HepG2 (cell line): ENCODE data around the gene CYP2S1. TPM values are rescaled to one million over a fixed set of nuclear protein-coding genes. Genes with fewer than 3 reads are reported as not detected.
A peak's percentile ranks its signal among the peaks of the same experiment; 100 is the strongest.

Experiments
- ATAC-seq: fragments of 200-7000 bp; cut with Tn5 transposase; 3 replicates; pipeline ENCODE4 v1.9.1; 2020; ENCODE audit warnings: mild to moderate bottlenecking, moderate library complexity
- BruUV-seq: library from RNA; stranded (reverse); fragments of 400-500 nt; replicated peaks from 2 replicates; lab custom pipeline; 2021; lab: Mats Ljungman, UMichigan
- CTCF ChIA-PET: fragments of 300-600 bp; formaldehyde crosslinking; extraction: SDS; loops from one replicate; lab custom pipeline; 2021; ENCODE audit warnings: low total read pairs, inconsistent platforms, low intra/inter-chr PET ratio; lab: Yijun Ruan, JAX
- POLR2A ChIA-PET: fragments of 350-600 bp; sonication (Branson Sonifier 250); formaldehyde crosslinking; loops from one replicate; lab custom pipeline; 2020; ENCODE audit warnings: antibody characterized with exemption, inconsistent platforms; lab: Yijun Ruan, JAX
- DNase-seq: peaks from one replicate; pipeline ENCODE4 v3.0.0-alpha.2; 2015; ENCODE audit warnings: low spot score
- FAIRE-seq: peaks from 3 replicates; lab custom pipeline; 2011; peaks lifted over from hg19 to GRCh38; lab: Jason Lieb, UNC
- H2AFZ ChIP-seq: one replicate; pipeline ENCODE4 v1.6.1; 2011; ENCODE audit warnings: low read length, inconsistent platforms
- H3K27ac ChIP-seq: fragments of 300-600 bp; 3 replicates; pipeline ENCODE4 v1.8.0; 2011; ENCODE audit warnings: mixed run types, mild to moderate bottlenecking, mixed read lengths, low read length, inconsistent platforms; ENCODE audit not compliant: insufficient read depth; ENCODE audit errors: extremely low read length
- H3K27me3 ChIP-seq, 2 experiments: fragments of 200-600 bp in 1 of 2; 2 replicates in 1 of 2; 3 replicates in 1 of 2; pipeline versions ENCODE4 v1.6.0 to v1.8.0; 2011; ENCODE audit warnings: low read length in 2 of 2, mild to moderate bottlenecking in 2 of 2, moderate library complexity in 2 of 2, inconsistent platforms in 1 of 2; ENCODE audit not compliant: insufficient read depth in 2 of 2, control insufficient read depth in 1 of 2
- H3K36me3 ChIP-seq, 2 experiments: fragments of 200-600 bp in 1 of 2; replicated peaks in 1 of 2; 2 replicates in 1 of 2; 3 replicates in 1 of 2; pipeline versions ENCODE4 v1.5.1 to v1.8.0; 2011; ENCODE audit warnings: low read length in 2 of 2, inconsistent platforms in 1 of 2; ENCODE audit not compliant: insufficient read depth in 2 of 2, control insufficient read depth in 1 of 2
- H3K4me1 ChIP-seq: 2 replicates; pipeline ENCODE4 v1.5.1; 2012; ENCODE audit warnings: low read length, inconsistent platforms; ENCODE audit not compliant: insufficient read depth
- H3K4me2 ChIP-seq: 2 replicates; pipeline ENCODE4 v1.6.0; 2011; ENCODE audit warnings: low read depth, low read length, inconsistent platforms
- H3K4me3 ChIP-seq, 3 experiments: fragments of 200-600 bp in 1 of 3; sonication (generic), shearing (Covaris generic) in 1 of 3; replicated peaks in 1 of 3; 2 replicates each; pipeline ENCODE4 v1.5.1; 2011 to 2016; ENCODE audit warnings: low read length in 3 of 3, inconsistent platforms in 2 of 3, low read depth in 2 of 3, mild to moderate bottlenecking in 2 of 3, control low read depth in 1 of 3, mixed read lengths in 1 of 3; ENCODE audit not compliant: insufficient read depth in 1 of 3
- H3K79me2 ChIP-seq: one replicate; pipeline ENCODE4 v1.6.1; 2011; ENCODE audit warnings: low read length, inconsistent platforms; ENCODE audit not compliant: insufficient read depth
- H3K9ac ChIP-seq: 2 replicates; pipeline ENCODE4 v1.6.0; 2011; ENCODE audit warnings: mild to moderate bottlenecking, low read depth, low read length, inconsistent platforms; ENCODE audit not compliant: insufficient read depth
- H3K9me3 ChIP-seq: 2 replicates; pipeline ENCODE4 v1.5.1; 2012; ENCODE audit warnings: mild to moderate bottlenecking, low read length
- H4K20me1 ChIP-seq: 2 replicates; pipeline ENCODE4 v1.6.0; 2011; ENCODE audit warnings: inconsistent platforms, mild to moderate bottlenecking, low read length, moderate library complexity; ENCODE audit not compliant: insufficient read depth
- BATF2 ChIP-seq: sonication (generic); formaldehyde crosslinking; IDR thresholded peaks from 2 replicates; pipeline ENCODE4 v1.8.0; 2022; ENCODE audit warnings: mild to moderate bottlenecking, missing genetic modification reagents, moderate library complexity
- ELF4 ChIP-seq: sonication (generic); formaldehyde crosslinking; IDR thresholded peaks from 2 replicates; pipeline ENCODE4 v1.5.0; 2020; ENCODE audit warnings: missing genetic modification reagents, mild to moderate bottlenecking, moderate library complexity, borderline replicate concordance
- NONO ChIP-seq, 2 experiments: fragments of 450-650 bp in 1 of 2; sonication (generic) in 1 of 2; formaldehyde crosslinking in 1 of 2; IDR thresholded peaks in 1 of 2; conservative IDR thresholded peaks in 1 of 2; 2 replicates each; pipeline versions ENCODE4 v1.6.1 to v1.8.0; 2017 to 2022; ENCODE audit warnings: mild to moderate bottlenecking in 1 of 2, missing genetic modification reagents in 1 of 2, moderate library complexity in 1 of 2
- NR2F2 ChIP-seq: IDR thresholded peaks from 2 replicates; pipeline ENCODE4 v1.6.1; 2012; ENCODE audit warnings: low read depth, inconsistent platforms, borderline replicate concordance
- SKI ChIP-seq: fragments of 450-650 bp; IDR thresholded peaks from one replicate; pipeline ENCODE4 v1.6.1; 2018; ENCODE audit warnings: mild to moderate bottlenecking; ENCODE audit not compliant: partially characterized antibody
- TCF7L2 ChIP-seq: IDR thresholded peaks from 2 replicates; pipeline ENCODE4 v1.6.1; 2011; ENCODE audit warnings: mild to moderate bottlenecking, low read depth, low read length, moderate library complexity
- ZBTB2 ChIP-seq: sonication (generic); formaldehyde crosslinking; IDR thresholded peaks from 2 replicates; pipeline ENCODE4 v1.8.0; 2022; ENCODE audit warnings: low read depth, missing genetic modification reagents
- ZNF431 ChIP-seq: sonication (generic); formaldehyde crosslinking; IDR thresholded peaks from 2 replicates; pipeline ENCODE4 v1.9.0; 2022; ENCODE audit warnings: missing genetic modification reagents, low read depth, mild to moderate bottlenecking, borderline replicate concordance
- ZNF556 ChIP-seq: sonication (generic); formaldehyde crosslinking; IDR thresholded peaks from 2 replicates; pipeline ENCODE4 v1.4.0; 2020; ENCODE audit warnings: mild to moderate bottlenecking, missing genetic modification reagents, borderline replicate concordance
- ZNF563 ChIP-seq: sonication (generic); formaldehyde crosslinking; IDR thresholded peaks from 2 replicates; pipeline ENCODE4 v1.8.0; 2022; ENCODE audit warnings: mild to moderate bottlenecking, moderate library complexity, missing genetic modification reagents
- ZNF629 ChIP-seq: sonication (generic); formaldehyde crosslinking; conservative IDR thresholded peaks from 2 replicates; pipeline ENCODE4 v1.5.0; 2020; ENCODE audit warnings: missing genetic modification reagents
- WGBS: methylation state at CpG from one replicate; pipeline ENCODE4 v1.1.6; 2017; ENCODE audit warnings: low lambda C conversion rate; 5-methylcytosine and 5-hydroxymethylcytosine counted together
- in situ Hi-C: cut with HindIII; loops from 2 replicates; pipeline ENCODE4 v1.10.0; 2017; ENCODE audit warnings: low pct_unique_long_range_greater_than_20kb; ENCODE audit not compliant: extremely low pct_ligation_motif_present
- intact Hi-C: fragments of 100-400 bp; cut with micrococcal nuclease; formaldehyde crosslinking; loops from one replicate; pipeline ENCODE4 v1.10.0; 2022; ENCODE audit not compliant: unreplicated experiment
- polyA plus RNA-seq, 8 experiments: library from polyadenylated mRNA; depleted of rRNA in 3 of 8; stranded (reverse) in 7 of 8; unstranded in 1 of 8; fragments of >200 nt; fragmentation: Illumina TruSeq in 4 of 8; extraction: Trizol in 4 of 8; gene quantifications; 2 replicates each; pipeline versions ENCODE4 v1.2.1 to v1.2.3, GENCODE V29; 2011 to 2016; ENCODE audit warnings: low read depth in 4 of 8, missing spikeins in 1 of 8, mixed read lengths in 1 of 8; ENCODE audit not compliant: insufficient read depth in 1 of 8
- total RNA-seq, 5 experiments: library from RNA; depleted of rRNA; stranded (reverse); fragments of >200 nt; fragmentation: Illumina TruSeq; extraction: Trizol; gene quantifications; 2 replicates each; pipeline ENCODE4 v1.2.3, GENCODE V29; 2016; ENCODE audit warnings: low read depth in 1 of 5
- TF ChIP-seq, protein P1 (sequence below): sonication (generic); formaldehyde crosslinking; IDR thresholded peaks from 2 replicates; pipeline ENCODE4 v1.5.0; 2020; ENCODE audit warnings: mild to moderate bottlenecking, missing genetic modification reagents

The CYP2S1 gene
- total and polyA plus RNA-seq, 2 of the 13 experiments (the other 11 are each of a cell fraction or from before 2014, with no cell fraction given) = 0.09 to 2.1 TPM

GRCh38 chr19:41235480-41235879, 42.5 kb downstream of the CYP2S1 start:
- ChIA-PET CTCF (no interaction called here), POLR2A (no interaction called here)
- H3K27ac ChIP-seq = no peak overlapping the region
- no peak overlapping the region for H3K4me2 ChIP-seq
- DNase-seq = no peak
- no peak overlapping the region for H2AFZ ChIP-seq
- no peaks in the 10 kb centered on the region for H4K20me1 ChIP-seq
- peak; percentile 77 for TF ChIP-seq ZNF629
- TF ChIP-seq, protein P1, sequence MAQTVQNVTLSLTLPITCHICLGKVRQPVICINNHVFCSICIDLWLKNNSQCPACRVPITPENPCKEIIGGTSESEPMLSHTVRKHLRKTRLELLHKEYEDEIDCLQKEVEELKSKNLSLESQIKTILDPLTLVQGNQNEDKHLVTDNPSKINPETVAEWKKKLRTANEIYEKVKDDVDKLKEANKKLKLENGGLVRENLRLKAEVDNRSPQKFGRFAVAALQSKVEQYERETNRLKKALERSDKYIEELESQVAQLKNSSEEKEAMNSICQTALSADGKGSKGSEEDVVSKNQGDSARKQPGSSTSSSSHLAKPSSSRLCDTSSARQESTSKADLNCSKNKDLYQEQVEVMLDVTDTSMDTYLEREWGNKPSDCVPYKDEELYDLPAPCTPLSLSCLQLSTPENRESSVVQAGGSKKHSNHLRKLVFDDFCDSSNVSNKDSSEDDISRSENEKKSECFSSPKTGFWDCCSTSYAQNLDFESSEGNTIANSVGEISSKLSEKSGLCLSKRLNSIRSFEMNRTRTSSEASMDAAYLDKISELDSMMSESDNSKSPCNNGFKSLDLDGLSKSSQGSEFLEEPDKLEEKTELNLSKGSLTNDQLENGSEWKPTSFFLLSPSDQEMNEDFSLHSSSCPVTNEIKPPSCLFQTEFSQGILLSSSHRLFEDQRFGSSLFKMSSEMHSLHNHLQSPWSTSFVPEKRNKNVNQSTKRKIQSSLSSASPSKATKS (CRISPR knock-in tag) = no peak
- no peaks in the 10 kb centered on the region for H3K79me2 ChIP-seq
- intact Hi-C loops (no loop called here), in situ Hi-C loops (no loop called here)
- H3K9me3 ChIP-seq = no peaks in the 10 kb centered on the region
- H3K27me3 ChIP-seq = no peaks in the 10 kb centered on the region
- WGBS = 70% methylated on average over 3 of the region's 4 CpGs
- H3K36me3 ChIP-seq = no peaks in the 10 kb centered on the region
- no peaks in the 10 kb centered on the region for H3K4me1 ChIP-seq
- no peak for ATAC-seq
- H3K9ac ChIP-seq = no peak overlapping the region
- FAIRE-seq = no peak
- H3K4me3 ChIP-seq = no peak overlapping the region
- BruUV-seq = no TSS peak

DNA sequence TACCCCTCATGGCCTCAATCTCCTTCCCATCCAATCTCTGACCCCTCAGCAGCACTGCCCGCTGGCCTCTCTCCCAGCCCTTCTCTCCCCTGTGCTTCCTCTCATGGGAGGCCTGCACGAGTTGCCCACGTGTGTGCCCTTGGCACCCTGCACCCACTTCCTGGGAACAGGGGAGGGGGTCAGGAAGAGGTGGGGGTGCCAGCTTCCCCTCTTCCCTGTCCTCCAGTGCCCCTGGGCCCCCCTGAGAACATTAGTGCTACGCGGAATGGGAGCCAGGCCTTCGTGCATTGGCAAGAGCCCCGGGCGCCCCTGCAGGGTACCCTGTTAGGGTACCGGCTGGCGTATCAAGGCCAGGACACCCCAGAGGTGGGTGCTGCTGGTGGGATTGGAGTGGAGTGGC, 45.2 kb downstream of the CYP2S1 start:
- H3K36me3 ChIP-seq = no peaks in the 10 kb centered on the region
- FAIRE-seq = no peak
- TF ChIP-seq NONO (IDR thresholded peaks at IDR 0.05) (no peak), NONO (CRISPR knock-in tag; conservative IDR thresholded peaks at IDR 0.05) (no peak), ZBTB2 (CRISPR knock-in tag) (no peak), SKI (no peak), ZNF563 (CRISPR knock-in tag) (no peak), ZNF431 (CRISPR knock-in tag) (no peak), TCF7L2 (no peak), BATF2 (CRISPR knock-in tag) (no peak), NR2F2 (no peak), ELF4 (CRISPR knock-in tag) (no peak), ZNF556 (CRISPR knock-in tag) (no peak)

More for the DNA sequence above, 45.2 kb downstream of the CYP2S1 start:
- POLR2A ChIA-PET = no interaction called here
- Histone ChIP-seq H2AFZ (no peak overlapping the region), H4K20me1 (no peaks in the 10 kb centered on the region), H3K27ac (no peak overlapping the region), H3K27me3 (no peaks in the 10 kb centered on the region), H3K9me3 (no peaks in the 10 kb centered on the region), H3K4me2 (no peak overlapping the region), H3K4me3 (no peak overlapping the region), H3K9ac (no peak overlapping the region), H3K79me2 (no peaks in the 10 kb centered on the region), H3K4me1 (no peaks in the 10 kb centered on the region)
- DNase-seq (no peak), ATAC-seq (no peak)
- CTCF ChIA-PET = no interaction called here
- BruUV-seq = no TSS peak
- WGBS = 91% methylated on average over 7 of the region's 10 CpGs
- in situ Hi-C loops (no loop called here), intact Hi-C loops (no loop called here)
